ENCODE measurements around the gene SLC50A1.

SLC50A1 gene

DNA sequence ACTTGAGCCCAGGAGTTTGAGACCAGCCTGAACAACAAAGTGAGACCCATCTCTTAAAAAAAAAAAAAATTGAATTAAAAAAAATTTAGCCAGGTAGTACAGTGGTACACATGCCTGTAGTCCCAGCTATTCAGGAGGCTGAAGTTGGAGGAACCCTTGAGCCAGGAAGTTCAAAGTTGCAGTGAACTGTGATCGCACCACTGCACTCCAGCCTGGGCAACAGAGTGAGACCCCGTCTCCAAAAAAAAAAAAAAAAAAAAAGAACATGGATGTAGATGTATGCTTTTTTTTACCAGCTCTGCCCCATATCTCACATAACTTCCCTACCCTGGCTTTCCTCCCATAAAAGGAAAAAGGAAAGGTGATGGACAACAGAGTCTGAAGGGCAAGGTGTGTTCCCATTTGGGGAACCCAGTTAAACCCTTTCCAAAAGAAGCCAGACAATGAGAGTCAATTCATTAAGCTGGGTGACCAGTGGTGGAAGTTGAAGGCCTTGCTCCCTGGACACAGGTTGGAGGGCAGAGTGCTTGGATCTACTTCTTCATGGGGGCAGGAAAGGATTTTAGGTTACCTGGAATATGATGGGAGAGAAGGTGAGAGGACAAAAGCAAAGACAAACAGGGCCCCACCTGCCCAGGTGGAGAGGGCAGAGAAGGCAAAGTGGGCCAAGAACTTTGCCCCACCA lies 34.6 kb downstream of the SLC50A1 start:
- Histone ChIP-seq H3K9me3 (ENCODE audit: severe bottlenecking) (no peaks in the 10 kb centered on the region), H3K4me3 (ENCODE audit: low read depth, low read length) (no peak overlapping the region), H3K27me3 (ENCODE audit: insufficient read depth, low read depth, severe bottlenecking) (no peaks in the 10 kb centered on the region), H3K27ac (no peak overlapping the region), H3K36me3 (peaks cover 23% of the 10 kb centered on the region)
- no peak for TF ChIP-seq CTCF (IDR thresholded peaks at IDR 0.05; ENCODE audit: low read depth, low read length)
- peak; percentile 4 for DNase-seq

GRCh38 chr1:155170806-155171205 lies 35.2 kb downstream of the SLC50A1 start:
- H3K27ac ChIP-seq = no peak overlapping the region
- peak; percentile 8 for DNase-seq
- H3K4me3 ChIP-seq (ENCODE audit: low read depth, low read length) = no peak overlapping the region
- peaks cover 23% of the 10 kb centered on the region for H3K36me3 ChIP-seq
- H3K27me3 ChIP-seq (ENCODE audit: insufficient read depth, low read depth, severe bottlenecking) = no peaks in the 10 kb centered on the region
- H3K9me3 ChIP-seq (ENCODE audit: severe bottlenecking) = no peaks in the 10 kb centered on the region
- TF ChIP-seq CTCF (IDR thresholded peaks at IDR 0.05; ENCODE audit: low read depth, low read length) = no peak

DNA sequence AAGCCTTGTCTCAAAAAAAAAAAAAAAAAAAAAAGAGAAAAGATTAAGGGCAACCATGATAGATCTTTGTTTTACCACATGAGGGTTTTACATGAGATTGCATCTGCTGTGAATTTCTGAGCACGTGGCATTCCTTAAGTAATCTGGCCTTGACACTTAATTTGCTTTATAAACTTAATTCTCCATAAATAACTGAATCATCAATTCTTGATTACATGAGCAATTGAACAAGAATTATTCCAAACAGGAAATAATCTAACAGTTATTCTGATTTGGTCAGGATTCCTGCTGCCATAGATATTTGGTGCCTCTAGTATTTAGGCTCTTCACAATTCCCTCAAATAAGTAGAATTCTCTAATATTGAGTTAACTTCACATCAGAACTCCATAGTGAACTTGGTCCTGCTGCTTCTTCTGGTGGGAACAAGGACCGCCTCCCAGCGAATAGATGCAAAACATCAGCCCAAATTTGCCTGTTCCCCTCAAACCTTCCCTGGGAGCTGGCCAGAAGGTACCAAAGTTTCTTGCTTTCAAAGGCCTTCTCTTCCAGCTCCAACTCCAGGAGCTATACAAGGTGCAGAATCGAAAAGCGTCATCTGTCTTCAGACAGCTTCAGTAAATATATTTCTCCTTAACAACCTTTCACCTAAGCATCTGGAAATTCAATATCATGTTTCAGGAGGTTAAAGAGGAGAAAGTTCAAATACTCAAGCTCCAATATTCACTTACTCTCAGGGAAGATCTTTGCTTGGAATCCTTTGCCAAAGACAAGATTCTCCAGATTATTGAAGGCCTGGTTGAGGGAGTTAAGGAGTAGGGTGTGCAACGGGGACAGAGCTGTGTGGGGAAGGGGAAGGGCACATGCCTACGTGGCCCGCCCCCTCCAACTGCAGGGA lies 36.4 kb downstream of the SLC50A1 start:
- H3K9me3 ChIP-seq (ENCODE audit: severe bottlenecking) = no peaks in the 10 kb centered on the region
- peak; percentile 9 for DNase-seq
- H3K27me3 ChIP-seq (ENCODE audit: insufficient read depth, low read depth, severe bottlenecking) = no peaks in the 10 kb centered on the region
- H3K36me3 ChIP-seq = peaks cover 26% of the 10 kb centered on the region
- peak overlapping the region; percentile 78 for H3K27ac ChIP-seq
- H3K4me3 ChIP-seq (ENCODE audit: low read depth, low read length) = peak overlapping the region; percentile 85
- TF ChIP-seq CTCF (IDR thresholded peaks at IDR 0.05; ENCODE audit: low read depth, low read length) = no peak

GRCh38 chr1:155172732-155173477 lies 37.3 kb downstream of the SLC50A1 start, which contains the start of gene KRTCAP2:
Gene KRTCAP2, minus strand, starts transcription at chr1:155173304. Its CDS starts 80 bp downstream, at chr1:155173224.
- H3K27me3 ChIP-seq (ENCODE audit: insufficient read depth, low read depth, severe bottlenecking) = no peaks in the 10 kb centered on the region
- no peaks in the 10 kb centered on the region for H3K9me3 ChIP-seq (ENCODE audit: severe bottlenecking)
- peaks cover 31% of the 10 kb centered on the region for H3K36me3 ChIP-seq
- peak within 1 kb of the TSS; percentile 78 for H3K27ac ChIP-seq
- peak within 1 kb of the TSS; percentile 85 for H3K4me3 ChIP-seq (ENCODE audit: low read depth, low read length)
- DNase-seq = peak; percentile 100
- TF ChIP-seq CTCF (IDR thresholded peaks at IDR 0.05; ENCODE audit: low read depth, low read length) = peak; percentile 100

DNA sequence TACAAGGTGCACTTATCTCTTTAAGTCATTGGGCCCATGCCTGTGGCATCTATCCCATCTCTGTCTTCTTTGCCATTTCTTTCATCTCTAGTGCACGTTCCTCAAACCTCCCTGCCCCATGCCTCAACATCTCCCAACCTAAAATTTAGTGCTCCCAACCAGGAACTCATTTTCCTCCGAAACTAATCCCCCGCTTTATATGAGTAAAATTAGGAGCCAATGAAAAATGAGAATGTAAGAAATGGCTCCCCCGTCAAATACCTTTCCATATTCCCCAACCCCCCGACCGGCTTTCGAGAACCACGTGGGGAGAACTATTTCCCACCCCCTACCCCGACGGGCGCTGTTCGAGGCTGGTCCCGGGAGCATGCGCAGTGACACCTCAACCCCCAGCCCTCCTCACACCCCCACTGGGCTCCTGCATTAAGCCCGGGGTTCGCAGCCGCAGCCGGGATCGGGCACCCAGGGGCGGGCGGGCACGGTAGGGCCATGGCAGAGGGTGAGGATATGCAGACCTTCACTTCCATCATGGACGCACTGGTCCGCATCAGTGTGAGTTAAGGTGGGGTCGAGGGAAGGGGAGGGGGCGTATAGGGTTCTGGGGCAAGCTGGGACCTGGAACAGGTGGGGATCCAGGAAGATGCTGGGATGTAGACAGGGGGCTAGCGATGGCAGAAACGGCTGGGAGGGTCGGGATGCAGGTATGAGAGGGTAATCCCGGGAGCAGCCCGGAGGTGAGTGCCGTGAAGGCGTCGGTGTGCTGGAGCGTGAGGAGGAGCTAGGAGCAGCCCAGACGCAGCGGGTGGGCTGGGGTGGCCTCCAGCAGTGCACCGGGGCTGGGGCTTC lies 38.0 kb downstream of the SLC50A1 start, which contains the start of gene TRIM46:
Gene TRIM46 (plus strand): TSS at position 372 of the 846 bp plus-strand sequence. CDS start 118 bp downstream, at position 490.
- Histone ChIP-seq H3K27me3 (ENCODE audit: insufficient read depth, low read depth, severe bottlenecking) (no peaks in the 10 kb centered on the region), H3K36me3 (peaks cover 35% of the 10 kb centered on the region), H3K4me3 (ENCODE audit: low read depth, low read length) (peak within 1 kb of the TSS; percentile 85), H3K27ac (peak within 1 kb of the TSS; percentile 78), H3K9me3 (ENCODE audit: severe bottlenecking) (no peaks in the 10 kb centered on the region)
- TF ChIP-seq CTCF (IDR thresholded peaks at IDR 0.05; ENCODE audit: low read depth, low read length) = no peak
- DNase-seq = peak; percentile 95

All from WERI-Rb-1 (cell line).